NCI-H526 treated with DMSO at 0.1 percent for 48 hours (cell line): ENCODE results near the gene NPEPL1.

Experiments used
- DNase-seq: peaks from one replicate; lab custom pipeline; 2025; lab: John Stamatoyannopoulos, UW

The NPEPL1 gene

DNA sequence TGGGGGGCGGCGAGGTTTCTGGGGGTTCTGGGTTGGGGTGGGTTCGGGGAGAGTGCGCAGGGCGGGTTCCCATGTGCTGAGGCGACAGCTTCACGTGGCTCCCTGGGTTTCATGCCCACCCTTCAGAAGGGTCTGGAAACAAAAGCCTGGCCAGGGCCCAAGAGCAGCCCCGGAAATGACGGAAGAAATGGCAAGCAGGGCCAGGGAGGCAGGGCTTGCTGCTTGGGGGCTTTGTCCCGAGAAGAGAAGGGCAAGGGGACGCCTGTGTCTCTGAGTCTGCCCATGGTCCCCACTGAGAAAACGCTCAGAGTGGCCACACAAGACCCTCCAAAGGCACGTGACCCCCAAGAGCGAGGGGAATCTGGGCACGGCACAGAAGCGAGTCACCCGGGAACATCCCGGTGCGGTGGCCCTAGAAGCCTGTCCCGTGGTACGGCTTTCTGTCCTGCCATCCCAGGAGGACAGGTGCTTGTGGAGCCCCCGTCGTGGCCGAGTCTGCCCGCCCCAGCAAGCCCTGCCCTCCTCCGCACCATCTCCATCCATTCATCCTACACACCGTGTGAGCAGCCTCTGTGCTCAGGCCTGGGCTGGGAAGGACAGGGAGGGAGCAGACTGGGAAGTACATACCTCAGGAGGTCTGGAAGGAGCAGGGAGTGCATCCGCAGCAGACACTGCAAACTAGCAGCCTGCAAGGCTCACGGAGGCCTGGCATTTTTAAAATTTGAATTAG is 9.0 kb downstream of the NPEPL1 start:
- DNase-seq, result no peak

GRCh38 chr20:58702161-58702510 is 9.5 kb downstream of the NPEPL1 start:
- no peak for DNase-seq

DNA sequence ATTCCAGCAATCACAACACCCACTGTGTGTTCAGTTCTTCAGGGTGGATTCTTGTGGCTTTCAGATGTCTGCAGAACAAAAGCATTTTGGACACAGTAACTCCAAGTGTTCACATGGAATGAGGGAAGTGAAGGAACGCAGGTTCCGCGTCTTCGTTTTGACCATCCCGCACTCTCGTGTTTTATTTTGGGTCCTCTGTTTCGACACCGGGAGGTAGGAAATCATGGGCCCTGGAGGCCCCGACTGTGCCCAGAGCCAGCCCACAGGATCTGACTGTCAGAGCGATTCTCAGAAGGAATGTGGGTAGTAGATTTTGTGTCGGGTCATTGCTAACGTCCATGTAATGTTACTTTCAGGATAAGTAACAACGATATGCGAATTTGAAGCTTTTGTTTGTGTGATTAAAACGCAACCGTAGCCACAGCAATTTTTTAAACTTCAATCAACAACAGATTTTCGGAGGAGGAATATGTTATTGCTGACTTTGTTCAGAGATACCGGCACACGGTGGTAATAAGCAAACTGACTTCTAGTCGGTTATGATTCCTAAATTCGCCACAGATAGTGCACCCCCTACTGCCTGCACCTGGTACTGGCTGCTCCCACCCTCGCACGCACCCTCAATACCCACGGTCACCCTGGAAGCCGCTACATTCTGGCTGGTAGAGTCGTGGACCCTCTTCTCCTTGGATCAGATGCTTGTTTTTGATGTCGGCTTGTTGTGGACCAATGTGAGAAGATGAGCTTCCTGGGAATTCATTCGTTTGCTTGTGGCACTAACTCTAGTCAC is 10.5 kb downstream of the NPEPL1 start:
- DNase-seq, result no peak

- DNase-seq, result no peak
Observed at GRCh38 chr20:58703765-58704371, 11.3 kb downstream of the NPEPL1 start.

- DNase-seq, result no peak
Observed at GRCh38 chr20:58705208-58705926, 12.8 kb downstream of the NPEPL1 start.

GRCh38 chr20:58706150-58706892 is 13.7 kb downstream of the NPEPL1 start:
- no peak for DNase-seq

DNA sequence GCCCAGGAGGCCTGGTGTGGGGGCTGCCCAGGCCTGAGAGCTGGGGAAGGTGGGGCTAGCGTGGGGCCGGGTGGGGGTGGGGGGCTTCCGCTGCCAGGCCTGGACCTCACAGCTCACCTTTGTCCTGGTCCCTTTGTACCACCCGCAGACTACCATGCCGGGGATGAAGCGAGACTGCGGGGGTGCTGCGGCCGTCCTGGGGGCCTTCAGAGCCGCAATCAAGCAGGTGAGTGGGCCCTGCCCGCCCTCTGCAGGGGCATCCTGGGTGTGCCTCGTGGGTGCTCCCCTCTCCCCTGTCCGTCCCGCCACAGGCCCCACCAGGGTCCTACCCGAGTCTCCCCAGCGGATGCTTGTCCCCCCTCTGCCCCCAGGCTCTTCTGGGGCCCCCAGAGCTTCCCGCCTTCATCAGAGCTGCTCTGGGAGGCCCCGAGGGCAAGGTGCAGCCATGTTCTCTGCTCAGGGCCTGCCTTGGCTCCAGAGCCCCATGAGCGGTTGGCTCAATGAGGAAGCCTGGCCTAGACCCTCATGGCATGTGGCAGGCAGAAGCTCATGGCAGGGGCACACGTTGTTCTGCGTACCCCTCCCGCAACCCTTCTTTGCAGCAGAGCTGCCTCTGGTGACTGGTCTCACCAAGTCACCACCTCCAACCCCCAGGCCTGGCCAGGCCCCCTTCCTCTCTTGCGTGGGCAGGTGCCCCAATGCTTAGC is 14.5 kb downstream of the NPEPL1 start:
- no peak for DNase-seq

DNA sequence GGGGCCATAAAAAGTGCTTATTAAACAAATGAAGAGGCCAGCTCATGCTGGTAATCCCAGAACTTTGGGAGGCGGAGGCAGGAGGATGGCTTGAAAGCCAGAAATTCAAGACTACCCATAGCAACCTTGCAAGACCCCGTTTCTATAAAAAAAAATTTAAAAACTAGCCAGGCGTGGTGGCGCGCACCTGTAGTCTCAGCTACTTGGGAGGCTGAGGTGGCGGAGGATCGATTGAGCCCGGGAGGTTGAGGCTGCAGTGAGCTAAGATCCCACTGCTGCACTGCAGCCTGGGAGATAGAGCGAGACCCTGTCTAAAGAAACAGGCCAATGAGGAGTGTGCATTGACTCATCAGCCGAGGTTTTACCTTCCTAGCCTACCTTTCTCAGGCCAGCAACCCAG is 15.2 kb downstream of the NPEPL1 start:
- DNase-seq, result no peak

DNA sequence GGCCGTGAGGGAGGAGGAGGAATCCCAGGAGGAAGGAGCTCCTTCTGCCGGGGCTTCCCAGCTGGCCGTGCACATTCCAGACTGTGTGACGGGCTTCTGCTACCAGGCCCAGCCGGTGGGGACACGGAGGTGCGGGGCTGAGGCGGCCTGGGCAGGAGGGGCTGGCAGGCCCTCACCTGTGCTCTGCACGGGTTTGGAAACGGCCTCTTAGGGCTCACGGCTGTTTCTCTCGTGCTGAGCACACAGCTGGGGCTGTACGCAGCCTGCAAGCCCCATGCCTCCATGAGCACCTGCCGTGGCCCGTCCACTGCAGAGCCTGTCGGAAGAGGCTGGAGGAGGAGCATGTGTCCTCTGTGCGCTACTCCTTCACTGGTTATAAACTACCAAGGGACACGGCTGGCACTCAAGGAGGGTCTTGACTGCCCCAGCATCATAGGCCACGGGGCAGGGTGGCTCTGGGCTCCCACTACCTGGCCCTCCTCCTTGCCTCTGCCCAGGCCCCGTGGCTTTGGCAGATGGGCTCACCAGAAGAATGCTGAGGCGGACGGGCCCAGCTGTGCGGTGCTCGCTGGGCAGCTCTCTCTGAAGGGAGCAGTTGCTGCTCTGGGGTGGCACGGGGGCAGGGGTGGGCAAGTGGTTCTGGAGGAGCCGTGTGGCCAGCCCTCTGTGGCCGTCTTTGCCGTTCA is 15.8 kb downstream of the NPEPL1 start:
- DNase-seq, result no peak

DNA sequence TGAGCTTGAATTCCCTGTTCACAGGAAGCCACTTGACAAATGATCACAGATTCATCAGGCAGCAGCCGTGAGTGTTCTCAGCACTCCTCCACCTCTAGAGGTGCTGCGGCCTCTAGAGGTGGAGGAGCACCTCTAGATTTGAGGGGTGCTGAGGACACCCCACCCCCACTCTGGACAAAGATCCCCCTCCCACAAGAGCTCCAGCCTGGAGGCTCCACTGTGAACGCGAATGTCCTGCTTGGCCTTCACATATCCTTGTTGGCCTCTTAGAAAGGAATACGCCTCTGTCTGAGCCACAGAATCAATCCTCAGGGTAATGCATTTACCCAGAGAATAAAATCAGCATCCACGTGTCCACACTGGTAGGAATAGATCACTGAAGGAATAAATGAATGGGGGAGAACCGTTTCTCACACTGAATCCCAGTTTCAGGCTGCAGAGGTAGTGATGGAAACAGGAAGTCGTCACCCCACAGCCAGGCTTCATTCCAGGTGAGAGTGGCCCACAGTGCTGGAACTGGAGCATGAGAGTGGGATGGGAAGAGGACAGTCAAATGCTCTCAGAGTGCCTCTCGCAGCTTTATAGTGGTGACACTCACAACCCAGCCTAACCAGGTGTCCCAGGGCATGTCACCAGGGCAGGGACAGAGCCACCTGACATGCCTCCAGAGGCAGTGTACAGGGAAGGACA is 16.6 kb downstream of the NPEPL1 start:
- no peak for DNase-seq

DNA sequence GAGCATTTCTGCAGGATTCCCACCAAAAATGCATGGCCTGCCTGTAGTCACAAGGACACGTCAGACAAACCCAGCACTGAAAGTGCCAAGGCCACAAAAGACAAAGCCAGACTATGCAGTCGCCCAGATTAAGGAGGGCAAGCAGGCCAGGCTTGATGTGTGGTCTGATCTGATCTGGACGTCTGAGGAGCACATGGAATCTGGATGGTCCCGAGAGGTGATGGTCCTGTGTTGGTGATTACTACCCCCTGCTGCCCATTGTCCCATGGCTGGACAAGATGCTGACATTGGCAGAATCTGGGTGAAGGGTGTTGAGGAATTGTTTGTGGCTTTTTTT is 17.1 kb downstream of the NPEPL1 start:
- DNase-seq, result no peak

- DNase-seq, result no peak
Observed at GRCh38 chr20:58710481-58711265, 18.1 kb downstream of the NPEPL1 start.

DNA sequence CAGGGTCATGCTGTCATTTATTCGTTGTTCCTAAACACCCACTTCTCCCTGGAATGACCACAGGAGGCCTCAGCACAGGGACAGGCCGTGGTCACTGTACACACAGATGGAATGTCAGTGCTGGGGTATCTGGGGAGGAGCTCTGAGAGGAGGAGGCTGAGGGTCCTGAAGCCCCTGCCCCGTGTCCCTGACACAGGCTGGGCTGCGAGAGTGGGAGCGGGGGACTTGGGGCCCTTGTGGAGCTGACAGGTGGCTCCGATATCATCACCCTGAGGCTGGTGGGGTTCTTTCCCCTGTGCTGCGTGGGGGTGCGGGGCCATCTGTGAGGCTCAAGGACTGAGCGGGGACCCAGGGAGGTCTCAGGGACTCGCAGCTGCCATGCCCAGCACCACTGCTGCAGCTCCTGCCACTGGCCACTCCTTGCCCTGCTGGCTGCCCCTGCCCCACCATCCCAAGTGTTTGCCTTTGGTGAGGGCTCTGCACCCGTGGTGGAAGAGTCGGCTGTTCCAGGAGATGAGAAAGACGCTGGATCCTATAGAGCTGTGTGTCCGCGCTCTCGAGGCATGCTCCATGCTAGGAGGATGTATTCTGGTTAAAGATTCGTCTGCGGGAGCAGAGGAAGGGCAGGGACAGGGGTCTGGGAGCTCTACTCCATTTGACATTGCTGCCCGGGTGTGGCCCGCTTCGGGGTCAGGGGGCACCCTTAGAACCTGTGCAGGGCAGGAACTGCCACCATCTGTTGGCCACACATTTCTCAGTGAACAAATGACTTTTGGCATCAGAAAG is 18.9 kb downstream of the NPEPL1 start:
- DNase-seq, result no peak

DNA sequence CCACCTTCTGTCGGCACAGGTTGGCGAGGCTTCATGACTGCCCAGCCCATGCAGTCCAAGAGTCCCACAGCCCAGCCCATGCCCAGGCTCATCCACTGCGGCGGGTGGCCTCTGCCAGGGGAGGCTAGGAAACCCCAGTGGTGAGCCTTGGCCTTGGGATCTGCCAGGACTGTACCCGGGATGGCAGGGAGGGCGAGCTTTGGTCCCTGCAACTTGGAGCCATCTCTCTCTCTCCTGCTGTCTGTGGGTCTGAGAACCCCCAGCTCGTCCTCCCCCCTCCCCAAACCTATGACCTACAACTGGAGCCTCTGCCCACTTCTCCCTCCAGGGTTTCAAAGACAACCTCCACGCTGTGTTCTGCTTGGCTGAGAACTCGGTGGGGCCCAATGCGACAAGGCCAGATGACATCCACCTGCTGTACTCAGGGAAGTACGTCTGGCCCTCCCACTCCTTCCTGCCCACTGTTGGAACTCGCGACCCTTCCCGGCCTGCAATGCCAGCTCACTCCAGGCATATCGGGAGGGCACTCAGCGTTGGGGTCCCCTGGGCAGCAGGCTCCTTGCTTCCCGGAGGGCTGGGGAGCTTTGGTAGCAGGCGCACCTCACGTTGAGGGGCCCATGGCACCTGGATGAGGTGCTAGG is 19.7 kb downstream of the NPEPL1 start:
- DNase-seq, result no peak

GRCh38 chr20:58712806-58713731 is 20.5 kb downstream of the NPEPL1 start:
- no peak for DNase-seq

DNA sequence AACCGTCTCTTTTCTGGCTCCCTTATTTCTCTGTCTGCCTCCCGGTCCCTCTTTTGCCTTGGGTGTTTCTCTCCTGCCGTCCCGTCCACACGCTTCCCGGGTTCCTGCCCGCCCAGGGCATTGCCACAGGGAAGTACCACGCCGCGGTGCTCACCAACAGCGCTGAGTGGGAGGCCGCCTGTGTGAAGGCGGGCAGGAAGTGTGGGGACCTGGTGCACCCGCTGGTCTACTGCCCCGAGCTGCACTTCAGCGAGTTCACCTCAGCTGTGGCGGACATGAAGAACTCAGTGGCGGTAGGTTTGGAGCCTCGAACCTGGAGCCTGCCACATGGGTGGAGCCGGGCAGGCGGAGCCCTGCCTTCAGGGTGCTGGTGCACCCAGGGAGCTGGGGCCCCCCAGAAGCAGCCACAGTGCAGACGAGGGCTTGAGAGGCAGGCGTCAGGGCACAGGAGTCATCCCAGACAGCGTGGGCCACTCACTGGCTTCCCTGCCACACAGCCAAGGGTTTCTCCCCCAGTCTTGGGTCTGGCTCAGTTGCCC is 21.3 kb downstream of the NPEPL1 start:
- no peak for DNase-seq
